K562 (cell line): ENCODE measurements around the gene GLCCI1. TPM values are rescaled to one million over a fixed set of nuclear protein-coding genes. Genes with fewer than 3 reads are reported as not detected.

Experiments
- ARID3A ChIP-seq: IDR thresholded peaks from 2 replicates; pipeline ENCODE4 v1.6.1; 2012; ENCODE audit warnings: low read depth, low read length, improper control_type of control experiment, borderline replicate concordance
- CGGBP1 ChIP-seq: fragments of 250-450 bp; sonication (Bioruptor Pico); IDR thresholded peaks from 2 replicates; pipeline ENCODE4 v1.9.0; 2021; ENCODE audit warnings: mild to moderate bottlenecking
- CREM ChIP-seq: IDR thresholded peaks from 2 replicates; pipeline ENCODE4 v1.6.1; 2014; ENCODE audit warnings: antibody characterized with exemption, low read depth
- GTF2A2 ChIP-seq: IDR thresholded peaks from 2 replicates; pipeline ENCODE4 v1.6.1; 2016; ENCODE audit warnings: mild to moderate bottlenecking, missing genetic modification characterization, missing compliant biosample characterization
- HBP1 ChIP-seq: fragments of 450-650 bp; formaldehyde crosslinking; IDR thresholded peaks from 2 replicates; pipeline ENCODE4 v1.4.0; 2022; ENCODE audit warnings: missing genetic modification characterization
- HDAC2 ChIP-seq: fragments of 450-650 bp; IDR thresholded peaks from 2 replicates; pipeline ENCODE4 v1.6.1; 2016; ENCODE audit warnings: mild to moderate bottlenecking
- HDAC3 ChIP-seq: fragments of 450-650 bp; IDR thresholded peaks from 2 replicates; pipeline ENCODE4 v1.6.1; 2018; ENCODE audit warnings: borderline replicate concordance, mild to moderate bottlenecking, moderate library complexity; ENCODE audit not compliant: partially characterized antibody
- KDM5B ChIP-seq: fragments of 200-600 bp; sonication (generic); IDR thresholded peaks from 2 replicates; pipeline ENCODE4 v1.6.1; 2012; ENCODE audit warnings: low read depth, mild to moderate bottlenecking, moderate library complexity, low read length, control low read depth, inconsistent platforms; ENCODE audit not compliant: insufficient replicate concordance
- MCM7 ChIP-seq, 2 experiments: fragments of 450-650 bp; IDR thresholded peaks; 2 replicates each; pipeline ENCODE4 v1.6.1; 2016 to 2018
- NFIC ChIP-seq: fragments of 450-650 bp; IDR thresholded peaks from 2 replicates; pipeline ENCODE4 v1.6.1; 2017; ENCODE audit warnings: mild to moderate bottlenecking, inconsistent platforms
- NR3C1 ChIP-seq: sonication (generic); formaldehyde crosslinking; IDR thresholded peaks from 2 replicates; pipeline ENCODE4 v1.8.1; 2022; ENCODE audit warnings: missing genetic modification reagents
- POLR2B ChIP-seq: fragments of 450-650 bp; IDR thresholded peaks from 2 replicates; pipeline ENCODE4 v1.6.1; 2018; ENCODE audit warnings: low read depth; ENCODE audit not compliant: partially characterized antibody
- POLR3G ChIP-seq: IDR thresholded peaks from 2 replicates; pipeline ENCODE4 v1.6.1; 2011; ENCODE audit not compliant: insufficient read length, insufficient replicate concordance; ENCODE audit errors: extremely low read depth
- SNRNP70 ChIP-seq: fragments of 200-400 bp; formaldehyde crosslinking; optimal IDR thresholded peaks from 2 replicates; pipeline ENCODE3; 2017; ENCODE audit warnings: low read depth, low read length
- TCFL5 ChIP-seq: fragments of 250-450 bp; sonication (Bioruptor Pico); conservative IDR thresholded peaks from 2 replicates; pipeline ENCODE4 v1.6.1; 2021; ENCODE audit warnings: mild to moderate bottlenecking, moderate library complexity, matching md5 sums
- TEAD1 ChIP-seq, 2 experiments: fragments of 450-650 bp in 1 of 2; sonication (generic) in 1 of 2; formaldehyde crosslinking; IDR thresholded peaks; 2 replicates each; pipeline versions ENCODE4 v1.4.0 to v1.8.0; 2020 to 2022; ENCODE audit warnings: mild to moderate bottlenecking in 2 of 2, missing genetic modification reagents in 1 of 2
- TOE1 ChIP-seq, 2 experiments: fragments of 450-650 bp in 1 of 2; sonication (generic) in 1 of 2; formaldehyde crosslinking in 1 of 2; IDR thresholded peaks; 2 replicates each; pipeline versions ENCODE4 v1.7.1 to v1.8.0; 2016 to 2022; ENCODE audit warnings: borderline replicate concordance in 2 of 2, mild to moderate bottlenecking in 2 of 2, antibody characterized with exemption in 1 of 2, inconsistent platforms in 1 of 2, low read depth in 1 of 2, missing genetic modification reagents in 1 of 2, moderate library complexity in 1 of 2
- ZBTB7A ChIP-seq: IDR thresholded peaks from 2 replicates; pipeline ENCODE4 v1.6.1; 2011; ENCODE audit warnings: low read depth, mild to moderate bottlenecking, low read length, moderate library complexity, borderline replicate concordance; ENCODE audit not compliant: control insufficient read depth
- ZNF41 ChIP-seq: fragments of 250-450 bp; sonication (Bioruptor Pico); conservative IDR thresholded peaks from 2 replicates; pipeline ENCODE4 v1.4.0; 2020; ENCODE audit warnings: mild to moderate bottlenecking
- ZNF551 ChIP-seq: fragments of 250-450 bp; sonication (Bioruptor Pico); IDR thresholded peaks from 2 replicates; pipeline ENCODE4 v1.5.0; 2021; ENCODE audit warnings: mild to moderate bottlenecking, moderate library complexity
- polyA plus RNA-seq, 8 experiments: library from polyadenylated mRNA; depleted of rRNA in 4 of 8; stranded (reverse) in 5 of 8; unstranded in 3 of 8; fragments of >200 nt; fragmentation: Nextera tagmentation in 2 of 8; fragmentation: Illumina TruSeq in 1 of 8; extraction: Ambion mirVana in 2 of 8; extraction: Trizol in 1 of 8; gene quantifications; 2 replicates each; pipeline versions ENCODE4 v1.2.1 to v1.2.3, GENCODE V29; 2011 to 2014; ENCODE audit warnings: inconsistent platforms in 1 of 8, missing spikeins in 1 of 8
- total RNA-seq, 7 experiments: library from RNA; depleted of rRNA in 6 of 7; stranded (reverse); fragments of >200 nt in 6 of 7; fragmentation: Illumina TruSeq in 2 of 7; extraction: Trizol in 2 of 7; gene quantifications; 2 replicates each; pipeline versions ENCODE4 v1.2.1 to v1.2.3, GENCODE V29; 2011 to 2021; ENCODE audit warnings: low replicate concordance in 1 of 7
- TF ChIP-seq, protein P1 (sequence below): fragments of 250-450 bp; sonication (Bioruptor Pico); IDR thresholded peaks from 2 replicates; pipeline ENCODE4 v1.8.0; 2021; ENCODE audit warnings: moderate library complexity, mild to moderate bottlenecking, inconsistent platforms
- TF ChIP-seq, protein P2 (sequence below): sonication (generic); formaldehyde crosslinking; IDR thresholded peaks from 2 replicates; pipeline ENCODE4 v1.4.0; 2020; ENCODE audit warnings: mild to moderate bottlenecking, missing genetic modification reagents

The GLCCI1 gene
- total and polyA plus RNA-seq, 9 of the 15 experiments (the other 6 are each of a cell fraction or from before 2014, with no cell fraction given) = 2.7 to 11.9 (median 7.2) TPM

DNA sequence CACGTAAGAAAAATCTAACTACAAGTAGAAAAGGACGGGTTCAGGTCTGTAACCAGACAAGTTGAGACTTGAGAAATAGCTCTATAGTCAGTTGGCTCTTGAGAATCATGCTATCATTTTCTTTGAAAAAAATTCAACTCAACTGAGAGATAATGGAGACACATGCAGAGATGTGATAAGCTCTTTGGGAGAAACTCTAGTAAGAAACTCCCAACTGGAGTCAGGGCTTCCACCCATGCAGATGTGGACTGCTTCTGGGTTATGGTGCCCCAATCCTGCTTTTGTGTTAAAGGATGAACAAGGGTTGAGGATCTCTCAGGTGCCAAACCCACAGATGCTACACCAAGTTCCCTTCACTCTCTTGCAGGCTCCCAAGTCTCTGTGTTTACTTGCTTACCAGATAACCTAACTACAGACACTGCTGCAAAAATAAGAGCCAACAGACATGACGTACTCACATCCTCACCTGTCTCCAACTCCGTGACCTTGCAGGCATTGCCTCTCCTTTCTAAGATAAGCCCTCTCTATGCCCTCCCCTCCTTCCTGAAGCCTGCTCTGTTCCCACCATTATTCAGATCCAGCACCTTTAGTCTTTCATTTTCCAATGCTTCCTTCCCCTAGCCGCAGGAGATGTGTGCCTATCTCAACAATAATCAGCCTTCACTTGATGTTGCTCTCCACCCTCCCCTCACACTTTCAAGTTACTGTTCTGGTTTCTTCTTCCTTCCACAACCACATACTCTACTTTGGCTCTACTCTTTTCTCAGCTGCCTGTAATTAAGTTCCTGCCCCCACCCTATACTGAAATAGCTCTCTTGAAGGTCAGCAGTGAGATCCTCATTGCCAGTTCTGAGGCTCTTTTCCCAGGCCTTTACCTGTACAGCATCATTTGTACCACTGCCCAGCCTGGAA is 163.4 kb downstream of the GLCCI1 start (continued):
- TF ChIP-seq TEAD1 (CRISPR knock-in tag; IDR thresholded peaks at IDR 0.05) (no peak), TOE1 (IDR thresholded peaks at IDR 0.05; ENCODE audit: borderline replicate concordance) (no peak), TOE1 (CRISPR knock-in tag; IDR thresholded peaks at IDR 0.05; ENCODE audit: borderline replicate concordance, low read depth) (no peak), ZBTB7A (no peak), ZNF41 (no peak), GTF2A2 (no peak), KDM5B (no peak), POLR3G (no peak), HDAC3 (peak; percentile 21), SNRNP70 (no peak), CGGBP1 (no peak), HBP1 (CRISPR knock-in tag) (no peak), ZNF551 (CRISPR knock-in tag) (no peak), CREM (peak; percentile 40), ARID3A (0 out of 2 replicates have a peak, but pooled peaks have one; percentile 57), MCM7 (IDR thresholded peaks at IDR 0.05) (no peak), TCFL5 (no peak), NFIC (no peak), POLR2B (no peak), HDAC2 (no peak), NR3C1 (CRISPR knock-in tag) (no peak)
- TF ChIP-seq, protein P1, sequence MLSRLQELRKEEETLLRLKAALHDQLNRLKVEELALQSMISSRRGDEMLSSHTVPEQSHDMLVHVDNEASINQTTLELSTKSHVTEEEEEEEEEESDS (CRISPR knock-in tag) = no peak
- TF ChIP-seq, protein P2, sequence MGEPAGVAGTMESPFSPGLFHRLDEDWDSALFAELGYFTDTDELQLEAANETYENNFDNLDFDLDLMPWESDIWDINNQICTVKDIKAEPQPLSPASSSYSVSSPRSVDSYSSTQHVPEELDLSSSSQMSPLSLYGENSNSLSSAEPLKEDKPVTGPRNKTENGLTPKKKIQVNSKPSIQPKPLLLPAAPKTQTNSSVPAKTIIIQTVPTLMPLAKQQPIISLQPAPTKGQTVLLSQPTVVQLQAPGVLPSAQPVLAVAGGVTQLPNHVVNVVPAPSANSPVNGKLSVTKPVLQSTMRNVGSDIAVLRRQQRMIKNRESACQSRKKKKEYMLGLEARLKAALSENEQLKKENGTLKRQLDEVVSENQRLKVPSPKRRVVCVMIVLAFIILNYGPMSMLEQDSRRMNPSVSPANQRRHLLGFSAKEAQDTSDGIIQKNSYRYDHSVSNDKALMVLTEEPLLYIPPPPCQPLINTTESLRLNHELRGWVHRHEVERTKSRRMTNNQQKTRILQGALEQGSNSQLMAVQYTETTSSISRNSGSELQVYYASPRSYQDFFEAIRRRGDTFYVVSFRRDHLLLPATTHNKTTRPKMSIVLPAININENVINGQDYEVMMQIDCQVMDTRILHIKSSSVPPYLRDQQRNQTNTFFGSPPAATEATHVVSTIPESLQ = no peak
